Measurements from ENCODE around the gene NR1I3.
A peak's percentile ranks its signal among the peaks of the same experiment; 100 is the strongest.

The NR1I3 gene

DNA sequence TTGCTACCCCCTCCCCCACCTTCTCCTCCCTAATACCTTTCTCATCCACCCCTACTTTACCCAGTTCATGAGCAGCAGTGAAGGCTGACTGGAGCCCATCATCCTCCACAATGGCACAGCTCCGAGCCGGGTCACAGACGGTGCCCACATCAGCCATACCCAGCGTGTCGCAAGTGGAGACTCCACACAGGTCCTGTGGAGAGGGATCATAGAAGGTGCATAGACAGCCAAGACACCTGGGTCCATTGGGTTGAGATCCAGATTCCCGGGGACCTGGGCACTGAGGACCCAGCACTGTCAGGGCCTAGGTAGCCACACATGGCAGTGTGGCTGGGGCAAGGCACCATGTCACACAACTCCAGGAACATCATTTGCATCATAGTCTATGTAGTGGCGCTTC is 41.9 kb downstream of the NR1I3 start:
- DNase-seq (ENCODE audit: low read depth): no peak

DNA sequence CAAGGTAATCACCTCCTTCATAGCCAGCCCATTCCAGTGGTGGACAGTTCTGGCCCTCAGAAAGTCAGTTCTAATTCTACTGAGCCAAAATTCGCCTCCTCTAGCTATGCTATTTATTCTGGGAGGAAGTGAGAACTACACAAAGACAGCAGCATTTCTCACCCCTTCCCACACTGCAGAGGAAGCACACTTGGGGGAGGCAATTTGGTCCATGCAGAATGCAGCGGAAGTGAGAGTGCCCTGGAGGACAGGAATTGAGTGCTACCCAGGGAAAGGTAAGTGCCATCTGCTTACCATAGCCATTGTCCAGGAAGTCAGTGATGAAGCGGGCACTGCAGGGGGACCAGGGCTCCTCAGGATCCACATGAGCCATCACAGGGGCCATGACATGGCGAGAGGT is 42.8 kb downstream of the NR1I3 start:
- DNase-seq (ENCODE audit: low read depth): no peak

DNA sequence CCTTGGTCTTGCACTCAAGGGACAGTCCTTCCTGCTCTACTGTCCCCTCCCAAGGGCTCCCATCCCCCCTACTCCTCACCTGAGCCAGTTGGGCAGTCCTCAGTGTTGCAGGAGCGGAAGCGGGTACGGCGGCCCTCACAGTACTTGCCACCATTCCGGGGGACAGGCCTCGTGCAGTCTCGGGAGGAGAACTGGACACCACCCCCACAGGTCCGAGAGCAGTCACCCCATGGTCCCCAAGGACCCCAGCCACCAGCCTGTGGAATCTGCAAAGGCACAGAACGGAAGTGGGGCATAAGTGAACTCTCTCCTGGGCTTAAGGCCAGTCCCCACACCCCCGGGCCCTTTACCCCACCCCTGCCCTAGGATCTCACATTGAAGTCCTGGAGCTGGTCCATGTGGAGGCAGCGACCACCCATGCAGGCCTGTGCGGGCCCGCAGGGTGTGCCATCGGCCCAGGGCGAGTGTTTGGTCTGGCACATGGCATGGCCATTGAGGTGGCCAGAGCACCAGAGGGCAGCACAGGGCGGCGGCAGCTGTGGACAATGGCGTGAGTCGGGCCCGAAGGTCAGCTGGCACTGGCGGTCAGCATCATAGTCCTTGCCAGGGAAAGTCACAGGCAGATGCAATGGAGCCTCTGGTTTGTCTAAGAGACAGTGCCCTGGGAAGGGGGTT is 44.3 kb downstream of the NR1I3 start:
- no peak for DNase-seq (ENCODE audit: low read depth)

DNA sequence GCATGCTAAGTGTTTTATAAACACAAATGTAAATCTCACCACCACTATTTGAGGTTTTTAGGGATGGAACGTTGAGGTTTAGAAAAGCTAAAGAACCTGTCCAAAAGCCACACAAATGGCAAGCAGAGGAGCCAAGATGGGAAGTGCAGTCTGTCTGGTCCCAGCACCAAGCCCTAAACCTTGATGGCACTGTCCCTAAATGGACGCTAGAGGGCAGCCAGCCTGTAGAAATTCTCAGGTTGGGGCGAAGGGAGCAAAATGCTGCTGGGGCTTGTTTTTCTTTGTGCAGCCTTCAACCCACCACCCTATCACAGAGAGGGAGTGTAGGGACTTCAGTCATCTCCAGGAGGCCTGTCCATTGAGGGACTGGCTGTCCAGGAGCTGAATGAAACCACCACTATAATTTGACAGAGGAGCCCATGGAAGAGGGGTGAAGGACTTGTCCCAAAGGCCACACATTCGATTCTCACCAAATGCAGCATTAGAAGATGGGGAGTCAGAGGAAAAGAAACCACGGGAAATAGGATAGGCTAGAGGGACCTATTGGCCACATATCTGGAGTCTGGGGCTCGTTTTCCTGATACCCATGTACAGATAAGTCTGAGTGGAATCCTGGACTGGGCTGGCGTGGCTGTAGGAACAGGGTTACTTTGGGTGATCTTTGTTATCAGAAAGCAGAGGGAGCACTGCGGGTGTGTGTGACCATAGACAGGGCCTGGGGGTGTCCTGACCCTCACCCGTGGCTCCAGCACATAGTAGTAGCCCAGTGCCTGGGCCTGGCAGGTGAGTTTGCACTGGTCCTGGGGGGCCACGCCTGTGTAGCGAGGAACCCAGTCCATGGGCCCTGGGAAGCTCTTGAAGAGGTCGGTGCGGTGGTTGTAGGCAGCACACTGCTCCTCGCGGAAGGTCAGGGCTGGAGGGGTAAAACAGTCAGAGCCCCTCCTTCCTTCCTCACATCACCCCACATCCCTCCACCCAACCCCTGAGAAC is 45.2 kb downstream of the NR1I3 start:
- DNase-seq (ENCODE audit: low read depth): peak; percentile 27

DNA sequence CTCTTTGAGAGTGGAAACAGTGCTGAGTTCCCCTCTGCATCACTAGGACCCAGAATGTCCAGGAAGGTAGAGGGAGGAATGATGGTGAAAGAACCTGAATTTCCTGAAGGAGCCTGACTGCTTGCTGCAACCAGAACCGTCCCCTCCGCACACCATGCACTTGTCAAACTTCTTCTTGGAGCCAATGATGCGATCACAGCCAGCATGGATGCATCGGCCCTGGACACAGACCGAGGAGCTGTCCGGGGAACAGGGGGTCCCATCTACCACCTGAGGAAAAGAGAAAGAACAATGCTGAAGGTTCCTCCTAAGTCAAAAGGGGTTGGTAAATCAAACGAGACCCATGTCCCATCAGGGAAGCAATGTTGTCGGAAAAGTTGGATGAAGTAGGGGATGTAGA is 46.0 kb downstream of the NR1I3 start:
- no peak for DNase-seq (ENCODE audit: low read depth)

DNA sequence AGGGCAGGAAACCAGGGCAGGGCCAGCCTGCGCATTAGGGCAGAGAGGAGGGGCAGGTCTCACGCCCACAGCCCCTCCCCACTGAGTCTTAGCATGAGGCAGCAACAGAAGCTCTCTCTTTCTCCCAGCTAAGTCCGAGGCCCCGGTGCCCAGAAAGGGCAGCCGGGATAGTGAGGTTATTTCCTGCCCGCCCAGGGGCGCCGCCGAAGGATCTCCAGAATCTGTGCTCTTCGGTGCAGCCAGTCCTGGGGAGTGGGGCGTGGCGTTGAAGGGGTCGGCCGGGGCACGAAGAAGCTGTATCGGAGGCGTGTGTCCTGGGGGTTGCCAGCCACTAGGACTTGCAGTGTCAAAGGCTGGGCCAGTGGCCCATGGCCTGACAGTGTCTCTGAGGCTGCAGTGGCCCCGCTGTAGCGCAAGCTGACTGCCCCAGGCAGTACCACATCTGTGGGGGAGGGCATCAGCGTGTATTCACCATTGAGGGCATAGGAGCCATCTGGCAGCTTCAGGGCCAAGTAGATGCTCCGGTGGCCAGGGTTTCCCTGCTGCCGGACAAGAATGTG is 47.0 kb downstream of the NR1I3 start:
- DNase-seq (ENCODE audit: low read depth): no peak

DNA sequence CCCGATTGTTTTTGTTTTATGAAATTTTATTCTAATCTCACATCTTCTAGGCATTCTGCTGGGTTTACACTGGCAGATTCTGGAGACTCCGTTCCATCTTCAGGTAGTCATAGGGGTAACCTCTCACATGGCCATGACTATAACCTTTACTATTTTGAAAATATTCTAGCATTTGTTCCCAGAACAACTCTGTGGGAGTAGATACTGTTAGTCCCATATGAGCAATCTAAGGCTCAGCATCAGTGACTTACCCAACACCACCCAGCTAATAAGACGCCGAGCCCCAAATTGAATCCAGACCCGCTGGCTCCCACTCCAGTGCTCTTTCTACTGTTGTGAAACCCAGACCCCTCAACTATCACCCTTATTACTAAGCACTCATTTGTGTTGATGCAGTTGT is 49.0 kb downstream of the NR1I3 start:
- DNase-seq (ENCODE audit: low read depth): no peak

DNA sequence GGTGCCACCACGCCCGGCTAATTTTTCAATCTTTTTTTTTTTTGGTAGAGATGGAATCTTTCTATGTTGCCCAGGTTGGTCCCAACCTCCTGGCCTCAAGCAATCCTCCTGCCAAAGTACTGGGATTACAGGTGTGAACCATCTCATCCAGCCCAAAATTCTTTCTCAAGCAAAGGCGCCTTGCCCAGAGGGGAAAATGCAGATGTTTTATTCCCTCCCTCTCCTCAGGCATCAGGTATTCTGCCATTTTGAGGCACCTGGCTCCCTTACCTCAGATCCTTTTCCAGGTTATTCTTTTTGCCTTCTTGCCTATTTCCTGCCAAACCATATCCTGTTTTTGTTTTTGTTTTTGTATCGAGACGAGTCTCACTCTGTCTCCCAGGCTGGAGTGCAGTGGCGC is 49.6 kb downstream of the NR1I3 start:
- no peak for DNase-seq (ENCODE audit: low read depth)

DNA sequence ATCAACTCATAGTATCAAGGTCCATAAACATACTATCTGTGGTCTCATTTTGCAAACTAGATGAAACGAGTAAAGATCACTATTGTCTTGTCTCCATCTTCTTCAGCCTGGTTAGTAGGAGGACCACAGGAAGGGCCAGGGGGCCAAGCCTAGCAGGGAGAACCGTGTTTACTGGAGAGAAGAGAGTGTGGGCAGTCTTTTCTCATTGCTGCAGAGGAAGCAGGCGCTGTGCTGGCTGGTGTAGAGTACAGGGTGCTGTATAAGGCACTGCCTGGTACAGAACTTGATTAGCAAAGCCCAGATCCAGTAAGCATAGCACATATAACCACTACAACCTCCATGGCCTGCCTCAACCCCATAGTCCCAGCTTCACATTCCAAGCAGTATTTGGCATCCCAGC is 50.7 kb downstream of the NR1I3 start:
- DNase-seq (ENCODE audit: low read depth): no peak

DNA sequence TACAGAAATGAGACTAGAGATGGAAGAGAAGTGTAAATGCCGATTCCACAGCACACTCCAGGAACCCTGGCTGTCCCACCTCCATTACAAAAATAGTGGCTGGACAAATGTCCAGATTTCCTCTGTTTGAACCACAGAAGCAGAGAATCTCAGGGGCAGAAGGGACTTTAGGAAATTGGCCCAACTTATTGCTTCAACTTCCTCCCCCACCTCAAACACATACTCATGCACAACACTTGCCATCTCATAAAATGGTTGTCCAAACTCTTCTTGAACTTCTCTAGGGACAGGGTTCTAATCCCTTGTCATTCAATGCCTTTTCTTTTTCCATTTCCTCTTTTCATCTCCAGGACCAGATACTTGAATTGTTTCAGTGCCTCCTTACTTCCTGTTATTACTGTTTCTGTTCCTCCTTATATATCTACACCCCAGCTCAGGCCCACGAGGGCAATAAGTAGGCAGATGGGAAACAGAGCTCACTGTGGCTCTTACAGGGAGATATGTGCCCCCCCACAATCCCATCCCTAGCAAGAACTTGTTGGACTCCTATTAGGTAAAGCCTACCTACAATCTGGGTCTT is 52.2 kb downstream of the NR1I3 start:
- no peak for DNase-seq (ENCODE audit: low read depth)

DNA sequence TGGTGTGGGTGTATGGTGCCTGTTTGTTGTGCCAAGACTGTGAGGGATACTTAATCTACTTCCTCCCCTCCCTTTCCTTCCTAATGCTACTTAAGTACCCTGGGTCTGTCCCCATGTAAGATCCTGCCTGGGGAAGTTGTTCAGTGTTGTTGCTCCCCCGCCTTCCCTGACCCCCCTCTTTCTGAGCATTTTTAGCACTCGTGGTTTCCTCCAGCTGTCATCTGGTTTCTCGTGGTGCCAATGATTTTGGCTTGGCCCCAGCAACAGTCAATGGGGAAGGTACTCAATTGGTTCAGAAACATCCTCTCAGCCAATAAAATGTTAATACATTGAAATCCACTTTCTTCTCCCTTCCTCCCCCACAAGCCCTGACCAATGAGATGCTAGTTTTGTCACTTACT is 52.7 kb downstream of the NR1I3 start:
- DNase-seq (ENCODE audit: low read depth): peak; percentile 67

DNA sequence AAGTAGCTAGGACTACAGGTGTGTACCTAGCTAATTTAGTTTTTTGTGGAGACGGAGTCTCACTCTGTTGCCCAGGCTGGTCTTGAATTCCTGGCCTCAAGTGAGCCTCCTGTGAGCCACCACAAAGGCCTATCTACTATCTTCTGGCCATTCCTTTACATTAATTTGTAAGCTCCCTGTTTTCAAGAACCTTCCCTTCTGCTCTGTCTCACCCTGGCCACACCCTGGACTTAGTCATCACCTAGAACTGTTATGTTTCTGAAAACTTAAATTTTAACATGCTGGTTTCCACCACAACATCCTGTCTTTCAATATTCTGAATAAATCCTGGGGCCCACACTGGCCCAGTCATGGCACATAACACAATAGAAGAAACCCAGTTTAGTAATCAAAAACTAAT is 55.8 kb downstream of the NR1I3 start:
- peak; percentile 25 for DNase-seq (ENCODE audit: low read depth)

DNA sequence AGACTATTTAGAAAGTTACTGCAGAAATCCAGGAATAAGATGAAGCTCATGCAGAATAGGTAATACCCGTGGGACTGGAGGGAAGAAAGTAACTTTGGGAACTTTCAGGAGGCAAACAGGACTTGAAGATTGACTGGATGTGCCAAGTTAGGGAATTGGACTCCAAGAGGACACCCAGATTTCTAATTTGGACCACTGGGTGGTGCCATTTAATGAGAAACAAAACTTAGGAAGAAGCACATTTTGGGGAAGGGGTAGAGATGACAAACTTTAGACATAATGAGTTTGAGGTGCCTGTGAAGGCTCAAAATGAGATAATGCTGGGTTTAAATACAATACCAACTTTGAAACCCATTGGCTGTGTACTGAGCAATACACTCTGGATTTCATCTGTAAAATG is 57.4 kb downstream of the NR1I3 start:
- DNase-seq (ENCODE audit: low read depth): no peak

DNA sequence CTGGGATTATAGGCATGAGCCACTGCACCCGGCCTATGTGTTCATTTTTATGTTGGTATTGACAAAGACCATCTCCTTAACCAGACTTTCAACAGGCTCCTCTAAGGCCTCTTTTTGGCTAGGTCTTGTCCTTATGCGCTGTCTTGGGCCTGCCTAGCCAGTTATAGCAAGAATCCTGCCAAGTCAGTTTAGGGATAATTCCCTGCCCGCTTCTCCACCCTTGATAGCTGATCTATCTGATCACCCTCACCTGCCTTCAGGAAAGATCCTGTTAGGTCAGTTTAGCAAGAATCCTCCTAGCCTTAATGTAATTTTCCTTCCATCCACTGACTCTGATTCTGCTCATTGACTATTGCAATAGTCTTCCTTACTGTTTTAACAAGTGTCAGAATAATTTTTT is 58.3 kb downstream of the NR1I3 start:
- no peak for DNase-seq (ENCODE audit: low read depth)

Data from T-helper 22 cell (primary cell).